ENCODE measurements around the gene NHS.

- TF ChIP-seq SIN3A (IDR thresholded peaks at IDR 0.05; ENCODE audit: borderline replicate concordance, insufficient read depth, low read length): no peak
- TF ChIP-seq REST (IDR thresholded peaks at IDR 0.05; ENCODE audit: insufficient read depth in 1 of 2, low read depth in 2 of 2, low read length in 2 of 2): no peak
These were observed 315.0 kb downstream of the NHS start for GRCh38 chrX:17689971-17690409.

Data from PFSK-1 (cell line).